Measurements from ENCODE around the gene CDC37.
A peak's percentile ranks its signal among the peaks of the same experiment; 100 is the strongest.

Gene CDC37

GRCh38 chr19:10403137-10404021 lies at the start of gene CDC37:
Gene CDC37 (minus strand): TSS chr19:10403542. CDS start chr19:10403479, 63 bp downstream.
- peak; percentile 98 for DNase-seq

DNA sequence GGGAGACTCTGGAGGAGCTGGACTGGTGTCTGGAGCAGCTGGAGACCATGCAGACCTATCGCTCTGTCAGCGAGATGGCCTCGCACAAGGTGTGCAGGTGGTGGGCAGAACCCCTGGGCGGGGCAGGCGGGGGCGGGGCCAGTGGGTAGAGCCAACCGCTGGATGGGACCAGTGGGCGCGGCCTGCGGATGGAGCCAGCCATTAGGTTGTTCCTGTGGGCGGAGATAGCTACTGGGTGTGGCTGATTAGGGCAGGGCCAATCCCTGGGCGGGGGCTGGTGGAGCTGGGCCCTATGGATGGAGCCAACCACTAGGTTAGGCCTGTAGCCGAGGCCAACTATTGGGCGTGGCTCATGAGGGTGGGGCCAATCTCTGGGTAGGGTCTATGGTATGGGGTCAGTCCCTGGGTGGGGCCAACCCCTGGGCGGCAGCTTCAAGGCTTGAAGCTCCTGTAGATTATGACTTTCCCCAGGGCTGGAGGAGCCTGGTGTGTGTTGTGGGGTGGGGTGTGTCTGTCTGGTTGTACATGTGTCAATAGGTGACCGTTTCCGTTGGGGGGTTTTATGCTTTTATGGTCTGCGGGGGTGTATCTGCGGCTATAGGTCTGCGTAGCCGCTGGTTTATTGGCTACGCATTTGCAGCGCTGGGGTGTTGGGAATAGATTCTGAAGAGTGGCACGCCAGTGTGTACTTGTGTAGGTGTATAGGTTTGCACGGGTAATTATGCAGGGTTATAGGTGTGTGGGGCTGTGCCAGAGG lies 47.7 kb upstream of the CDC37 start:
- DNase-seq, result no peak

DNA sequence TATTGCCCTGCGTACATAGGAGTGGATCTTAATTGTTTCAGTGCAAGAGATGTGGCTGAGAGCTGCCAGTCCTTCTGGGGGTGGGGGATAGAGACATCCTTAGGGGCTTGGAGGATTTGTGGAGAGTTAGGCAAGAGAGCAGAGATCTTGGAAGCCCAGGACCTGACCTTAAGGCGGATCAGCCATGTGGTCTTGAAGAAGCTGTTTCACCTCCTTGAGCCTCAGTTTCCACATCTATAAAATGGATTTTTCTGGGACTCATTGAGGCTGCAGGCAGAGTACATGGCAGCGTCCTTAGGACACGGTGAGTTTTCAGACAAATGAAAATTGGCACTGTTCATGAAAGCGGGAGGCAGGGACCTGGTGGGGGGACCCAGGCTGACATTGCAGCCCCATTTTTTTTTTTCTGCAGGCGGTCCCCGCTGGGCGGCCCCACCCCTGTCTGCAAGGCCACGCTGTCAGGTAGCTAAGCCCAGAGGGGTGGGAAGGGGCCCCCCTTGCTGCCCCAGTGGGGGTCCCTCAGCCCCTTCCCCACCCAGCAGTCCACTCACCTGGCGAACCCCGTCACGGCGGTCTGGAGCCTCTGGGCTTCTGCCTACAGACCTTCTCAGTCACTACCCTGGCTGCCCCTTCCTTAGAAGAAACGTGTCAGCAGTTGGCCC lies 47.0 kb upstream of the CDC37 start:
- no peak for DNase-seq

- no peak for DNase-seq
Measured at GRCh38 chr19:10449037-10449436, 45.7 kb upstream of the CDC37 start.

- no peak for DNase-seq
Measured at GRCh38 chr19:10442698-10443097, 39.4 kb upstream of the CDC37 start.

DNA sequence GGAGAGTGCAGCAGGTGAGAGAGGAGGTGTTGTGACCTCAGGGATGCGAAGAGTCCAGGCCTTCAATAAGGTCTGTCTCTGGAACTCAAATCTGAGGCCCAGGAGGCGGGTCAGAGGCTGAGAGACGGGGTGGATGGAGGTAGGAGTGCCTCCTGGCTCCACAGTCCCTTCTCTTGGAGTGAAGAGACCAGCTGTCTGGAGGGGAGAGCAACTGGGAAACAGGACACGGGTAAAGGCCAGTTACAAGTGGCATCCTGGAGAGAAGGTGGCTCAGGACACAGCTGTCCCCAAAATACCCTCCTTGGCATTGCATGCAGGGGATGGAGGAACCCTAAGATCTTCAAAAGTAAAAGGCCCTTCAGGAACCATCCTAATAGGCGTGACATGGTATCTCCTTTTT lies 36.2 kb upstream of the CDC37 start:
- DNase-seq, result no peak

DNA sequence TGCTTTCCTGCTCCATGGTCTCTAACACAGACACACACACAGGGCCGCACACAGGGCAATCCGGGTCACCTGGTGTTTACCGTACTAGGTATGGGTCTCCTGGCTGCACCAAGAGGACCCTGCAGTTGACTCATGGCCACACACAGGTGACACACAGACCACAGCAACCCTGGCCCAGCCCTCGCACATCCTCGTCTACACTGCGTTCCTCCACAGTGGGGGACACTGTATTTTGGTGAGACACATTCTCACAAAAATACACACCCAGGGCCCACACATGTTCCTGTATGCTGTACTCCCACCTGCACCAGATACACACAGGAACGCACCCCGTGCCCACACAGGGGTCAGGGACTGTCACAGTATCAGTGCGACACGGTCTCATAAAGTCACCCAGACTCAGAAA lies 29.8 kb upstream of the CDC37 start:
- no peak for DNase-seq

DNA sequence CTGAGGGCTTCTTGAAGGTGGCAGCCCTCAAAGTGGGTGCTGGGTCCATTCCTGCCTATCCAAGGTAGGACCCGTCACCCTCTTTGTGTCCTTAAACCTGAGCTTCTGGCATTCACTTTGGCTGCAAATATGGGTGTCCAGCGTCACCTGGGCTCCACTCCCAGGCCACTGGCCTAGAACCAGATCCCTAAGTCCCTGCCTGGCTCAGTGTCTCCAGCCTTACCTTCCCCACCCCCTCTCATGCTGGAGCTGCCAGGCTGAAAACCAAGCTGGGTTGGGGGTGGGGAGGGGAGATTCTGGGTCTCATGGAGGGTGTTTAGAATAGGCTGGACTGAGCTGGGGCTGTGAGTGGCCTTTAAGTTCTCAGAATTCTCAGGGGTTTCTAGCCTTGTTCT lies 29.4 kb upstream of the CDC37 start:
- no peak for DNase-seq

DNA sequence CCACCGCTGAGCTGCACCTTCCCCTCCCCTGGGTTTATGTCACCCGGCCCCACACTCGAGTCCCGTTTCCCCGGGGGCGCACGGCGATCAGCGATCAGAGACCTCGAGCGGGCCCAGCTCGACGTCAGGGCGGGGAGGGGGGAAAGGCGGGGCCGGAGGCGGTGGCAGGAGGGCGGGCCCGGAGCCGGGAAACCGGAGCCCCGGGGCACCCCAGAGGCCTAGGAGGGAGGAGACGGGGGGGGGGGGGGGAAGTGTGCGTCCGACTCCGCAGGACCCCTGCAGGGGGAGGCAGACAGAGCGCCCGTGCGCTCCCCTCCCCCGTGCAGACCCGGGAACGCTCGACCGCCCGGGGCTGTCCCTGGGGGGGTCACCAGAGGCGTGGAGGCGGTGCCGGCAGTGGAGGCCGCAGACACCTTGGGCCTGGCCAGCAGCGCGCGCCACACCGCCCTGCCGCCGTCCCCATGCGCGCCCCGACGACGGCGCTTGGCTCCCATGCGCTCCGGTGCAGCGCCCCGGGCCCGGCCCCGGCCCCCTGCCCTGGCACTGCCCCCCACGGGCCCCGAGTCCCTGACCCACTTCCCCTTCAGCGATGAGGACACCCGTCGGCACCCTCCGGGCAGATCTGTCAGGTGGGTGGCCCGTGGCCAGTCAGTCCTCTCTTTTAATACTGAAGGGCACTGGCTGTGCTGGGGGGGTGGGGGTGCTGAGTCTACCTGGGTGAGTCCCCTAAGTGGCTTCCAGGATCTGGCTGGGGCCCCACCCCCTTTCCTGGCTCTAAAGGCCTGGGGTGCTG lies 28.8 kb upstream of the CDC37 start:
- peak; percentile 68 for DNase-seq

- no peak for DNase-seq
Measured at GRCh38 chr19:10431254-10431942, 28.1 kb upstream of the CDC37 start.

DNA sequence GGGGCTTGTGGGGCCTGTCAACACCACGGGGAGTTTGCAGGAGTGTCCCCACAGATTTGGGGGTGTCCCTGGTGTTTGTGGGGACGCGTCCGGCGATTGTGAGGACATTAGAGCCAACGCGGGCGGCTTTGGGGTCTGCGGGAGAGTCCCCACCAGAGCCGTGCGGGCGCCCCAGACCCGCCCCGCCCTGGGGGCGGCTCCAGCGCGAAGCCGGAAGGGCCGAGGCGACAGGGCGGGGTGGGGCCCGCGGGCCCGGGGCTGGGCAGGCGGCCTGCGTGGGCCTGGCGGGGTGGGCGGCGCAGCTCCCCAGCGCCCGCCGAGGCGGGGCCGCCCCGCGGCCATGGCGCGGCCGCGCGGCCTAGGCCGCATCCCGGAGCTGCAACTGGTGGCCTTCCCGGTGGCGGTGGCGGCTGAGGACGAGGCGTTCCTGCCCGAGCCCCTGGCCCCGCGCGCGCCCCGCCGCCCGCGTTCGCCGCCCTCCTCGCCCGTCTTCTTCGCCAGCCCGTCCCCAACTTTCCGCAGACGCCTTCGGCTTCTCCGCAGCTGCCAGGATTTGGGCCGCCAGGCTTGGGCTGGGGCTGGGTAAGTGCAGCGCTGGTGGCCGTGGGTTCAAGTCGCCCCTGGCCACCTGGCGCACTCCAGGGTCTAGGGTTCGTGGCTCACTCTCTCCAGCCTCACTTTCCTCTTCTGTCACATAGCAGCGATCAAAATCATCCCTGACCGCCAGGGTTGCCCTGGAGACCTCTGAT lies 27.3 kb upstream of the CDC37 start:
- no peak for DNase-seq

DNA sequence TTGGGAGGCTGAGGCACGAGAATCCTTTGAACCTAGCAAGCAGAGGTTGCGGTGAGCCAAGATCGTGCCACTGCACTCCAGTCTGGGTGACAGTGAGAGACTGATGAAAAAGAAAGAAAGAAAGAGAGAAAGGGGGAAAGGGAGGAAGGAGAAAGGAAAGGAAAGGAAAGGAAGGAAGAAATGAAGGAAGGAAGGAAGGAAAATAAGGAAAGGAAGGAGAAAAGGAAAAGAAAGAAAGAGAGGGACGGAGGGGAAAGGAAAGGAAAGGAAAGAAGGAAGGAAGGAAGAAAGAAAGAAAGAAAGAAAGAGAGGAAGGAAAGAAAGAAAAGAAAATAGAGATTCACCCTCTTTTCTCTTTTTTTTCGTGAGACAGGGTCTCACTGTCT lies 25.6 kb upstream of the CDC37 start:
- DNase-seq, result no peak

- no peak for DNase-seq
Measured at GRCh38 chr19:10427169-10427568, 23.8 kb upstream of the CDC37 start.

DNA sequence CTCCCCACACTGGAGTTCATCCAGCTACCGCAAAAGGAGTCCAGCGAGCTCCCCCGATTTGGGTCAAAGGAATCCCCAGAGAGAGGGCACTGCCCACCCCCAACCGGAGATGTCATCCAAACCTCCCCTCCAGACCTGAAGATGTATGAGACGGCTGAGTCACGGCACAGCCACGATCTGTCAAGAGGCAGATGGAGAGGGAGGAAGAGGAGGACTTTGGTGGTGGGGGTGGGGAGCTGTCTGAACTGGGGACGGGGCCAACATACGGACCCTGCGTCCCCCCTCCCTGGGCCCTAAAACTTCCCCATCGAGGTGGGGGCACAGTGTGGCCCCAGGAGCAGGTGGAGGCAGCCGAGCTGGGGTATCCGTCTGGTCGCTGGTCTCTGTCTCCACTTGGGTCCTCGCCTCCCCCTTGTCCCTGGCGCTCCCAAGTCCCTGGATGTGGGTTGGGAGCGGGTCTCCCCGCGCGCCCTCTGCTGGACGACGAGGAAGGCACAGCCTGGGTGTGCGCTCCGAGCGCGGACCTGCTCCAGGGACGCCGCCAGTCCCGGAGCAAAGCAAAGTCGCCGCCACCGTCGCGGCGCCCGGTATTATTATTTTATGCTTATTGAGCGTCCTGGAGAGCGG lies 20.8 kb upstream of the CDC37 start:
- peak; percentile 65 for DNase-seq

GRCh38 chr19:10422846-10423245 lies 19.5 kb upstream of the CDC37 start:
- DNase-seq, result no peak

DNA sequence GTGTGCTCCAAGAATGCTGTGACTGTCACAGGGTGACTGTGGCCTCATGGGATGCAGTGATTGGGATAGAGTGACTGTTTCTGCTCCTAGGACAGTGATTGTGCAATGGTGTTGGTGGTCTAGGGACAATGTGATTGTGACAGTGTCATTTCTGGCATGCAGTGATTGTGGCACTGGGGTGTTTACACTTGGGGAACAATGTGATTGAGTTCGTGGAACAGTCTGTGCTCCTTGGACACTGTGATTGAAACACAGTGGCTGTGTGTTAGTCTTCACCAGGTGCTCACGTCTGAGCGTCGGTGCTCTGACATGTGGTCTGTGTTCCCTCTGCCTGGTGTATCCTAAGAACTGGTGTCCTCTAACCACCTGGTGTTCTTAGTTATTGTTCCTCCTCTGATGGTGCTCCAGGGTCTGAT lies 18.7 kb upstream of the CDC37 start:
- no peak for DNase-seq

DNA sequence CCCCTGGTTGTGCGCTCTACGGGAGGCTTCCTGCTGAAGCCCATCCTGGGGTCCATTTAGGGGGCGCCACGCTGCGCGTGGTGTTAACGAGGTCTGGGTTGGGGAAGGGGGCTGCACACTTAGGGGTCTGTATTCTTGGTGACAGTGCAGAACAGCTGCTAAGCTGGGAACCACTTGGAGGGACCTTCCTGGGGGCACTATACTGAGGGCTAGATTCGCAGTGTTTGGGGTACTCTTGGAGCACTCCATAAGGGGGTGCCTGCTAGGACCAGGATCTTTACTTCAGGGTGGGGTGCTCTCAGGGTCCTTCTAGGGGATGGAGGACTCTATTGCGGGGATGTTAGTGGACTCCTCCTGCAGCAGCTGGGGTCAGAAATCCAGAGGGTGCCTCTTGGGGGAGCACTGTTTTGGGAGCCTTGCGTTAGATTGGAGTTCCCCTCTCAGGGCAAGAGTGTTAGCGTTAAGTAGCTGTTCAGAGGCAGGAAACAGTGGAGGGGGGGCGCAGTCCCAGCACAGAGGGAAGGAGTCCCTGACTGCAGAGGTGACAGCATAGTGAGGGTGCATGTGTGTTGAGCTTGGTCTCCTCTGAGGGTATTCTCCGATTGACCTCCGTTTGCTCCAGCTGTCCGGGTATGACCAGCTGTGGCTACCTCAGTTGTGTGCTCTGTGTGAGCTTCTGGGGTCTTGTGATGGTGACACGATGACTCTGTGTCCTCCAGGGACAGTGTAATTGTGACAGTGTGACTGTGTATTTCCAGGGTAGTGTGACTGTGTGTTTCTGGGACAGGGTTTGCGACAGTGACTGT lies 18.1 kb upstream of the CDC37 start:
- DNase-seq, result no peak

- peak; percentile 53 for DNase-seq
Measured at GRCh38 chr19:10420444-10421239, 17.3 kb upstream of the CDC37 start, which contains the start of gene PDE4A. Gene PDE4A (plus strand): TSS chr19:10420538. CDS start chr19:10420765, 227 bp downstream.

Data from activated CD4-positive, alpha-beta T cell treated with anti-CD3 and anti-CD28 coated beads, Interleukin-2, amount 50 U/mL, for 1 hour (primary cell).